ENCODE results near the gene MBP.
"Not testable (repeated sequence)": the region's sequence is repeated elsewhere in the genome, so short reads cannot be mapped to it uniquely, and the experiment has no call there.

The MBP gene

DNA sequence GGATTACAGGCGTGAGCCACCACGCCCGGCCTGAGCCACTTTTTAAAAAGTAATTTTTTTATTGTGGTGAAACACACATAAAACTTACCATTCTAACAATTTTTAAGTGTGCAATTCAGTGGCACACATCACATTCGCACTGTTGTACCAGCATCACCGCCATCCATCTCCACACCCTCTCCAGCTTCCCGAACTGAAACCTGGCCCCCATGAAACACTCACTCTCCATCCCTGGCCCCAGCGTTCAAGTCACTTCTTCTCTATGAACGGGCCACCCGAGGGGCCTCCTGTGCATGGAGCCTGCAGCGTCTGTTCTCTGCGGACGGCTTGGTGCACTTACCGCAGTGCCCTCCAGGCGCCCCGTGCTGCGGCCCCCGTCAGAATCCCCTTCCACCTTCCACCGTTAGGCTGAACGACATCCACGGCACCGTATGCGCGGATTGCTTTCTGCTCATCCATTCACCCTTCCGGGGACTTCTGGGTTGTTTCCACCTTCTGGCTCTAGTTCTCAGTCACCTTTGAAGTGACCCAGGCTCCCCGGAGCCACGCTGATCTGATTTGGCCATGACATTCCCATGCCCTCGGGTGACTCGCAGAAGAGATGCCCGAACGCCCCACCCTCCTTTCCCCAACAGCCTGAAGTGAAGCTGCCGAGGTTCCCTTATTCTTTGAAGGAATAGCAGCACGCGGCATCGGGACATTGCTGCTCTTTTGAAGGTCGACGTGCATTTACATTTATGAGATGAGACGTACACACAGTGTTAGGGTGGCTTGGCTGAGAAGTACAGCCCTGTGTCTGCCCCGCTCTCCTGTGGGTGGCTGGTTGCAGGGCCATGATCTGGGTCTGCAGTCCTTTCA is 134.4 kb downstream of the MBP start:
- no peak for DNase-seq

DNA sequence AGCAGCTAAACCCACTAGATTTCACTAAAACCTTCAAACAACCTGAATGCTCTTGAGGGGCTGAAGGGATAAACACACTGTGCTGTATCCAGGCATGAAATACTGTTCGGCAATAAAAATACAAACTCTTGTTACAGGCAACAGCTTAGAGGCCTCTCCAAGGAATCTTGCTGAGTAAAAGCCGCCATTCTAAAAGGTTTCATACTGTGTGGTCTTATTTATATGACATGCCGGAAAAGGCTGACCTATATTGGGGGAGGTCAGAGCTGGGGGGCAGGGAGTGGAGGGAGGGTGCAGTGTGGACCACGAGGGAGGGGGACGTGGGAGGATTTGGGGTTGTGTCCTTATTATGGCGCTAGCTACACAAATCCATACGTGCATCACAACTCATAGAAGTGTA is 136.2 kb downstream of the MBP start:
- DNase-seq = no peak

DNA sequence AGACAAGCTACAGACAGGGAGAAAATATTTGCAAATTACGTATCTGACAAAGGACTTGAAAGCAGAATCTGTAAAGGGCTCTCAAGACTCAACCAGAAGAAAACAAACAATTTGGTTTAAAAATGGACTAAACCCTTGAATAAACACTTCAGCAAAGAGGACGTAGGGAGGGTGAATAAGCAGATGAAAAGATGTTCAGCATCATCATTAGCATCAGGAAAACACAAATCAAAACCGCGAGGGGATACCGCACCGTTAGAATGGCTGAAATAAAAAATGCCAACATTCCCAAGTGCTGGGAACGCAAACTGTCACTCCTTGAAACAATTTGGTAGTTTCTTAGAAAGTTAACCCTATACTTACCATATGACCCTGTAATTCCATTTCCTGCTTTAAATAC is 136.7 kb downstream of the MBP start:
- DNase-seq = no peak

DNA sequence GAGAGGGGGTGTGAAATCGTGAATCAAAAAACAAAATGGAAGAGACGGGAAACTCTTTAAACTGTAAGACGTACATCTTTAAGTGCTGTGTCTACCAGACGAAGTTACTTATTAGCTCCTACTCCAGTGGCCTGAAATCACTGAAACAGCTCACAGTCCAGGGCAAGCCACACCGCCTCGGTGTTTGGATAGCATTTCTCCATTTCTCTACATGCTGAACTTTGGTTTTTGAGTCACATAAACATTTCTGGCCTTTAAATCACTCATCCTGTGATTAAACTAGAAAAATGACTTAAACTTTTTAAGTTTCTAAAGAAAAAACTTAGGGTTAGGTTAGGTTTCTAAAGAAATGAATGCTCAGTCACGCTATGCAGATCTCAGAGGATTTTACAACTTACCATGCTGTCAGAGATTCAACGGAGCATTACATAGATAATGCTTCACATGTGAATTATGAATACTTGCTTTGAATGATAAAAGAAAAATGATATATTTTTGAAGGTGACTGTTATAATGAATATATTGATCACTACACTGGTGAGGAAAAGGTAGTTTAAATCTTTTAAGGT is 138.4 kb downstream of the MBP start:
- no peak for DNase-seq

DNA sequence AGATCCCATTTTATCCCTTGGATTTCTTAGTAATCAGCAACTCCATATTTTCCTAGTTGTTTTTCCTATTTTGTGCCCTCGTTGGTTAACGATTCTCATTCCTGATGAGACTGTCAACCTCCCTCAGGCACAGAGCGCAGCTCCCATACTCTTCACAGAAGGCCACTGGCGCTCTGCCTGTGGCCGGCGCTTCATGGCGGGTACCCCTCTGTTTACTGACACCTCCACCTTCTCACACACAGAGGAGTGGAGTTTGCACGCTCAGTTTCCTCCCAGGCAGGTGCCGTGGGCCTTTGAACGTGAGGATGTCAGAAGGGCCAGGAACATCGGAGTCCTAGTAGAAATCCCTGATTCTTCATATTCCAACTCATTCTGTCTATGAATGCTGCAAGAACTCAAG is 139.0 kb downstream of the MBP start:
- no peak for DNase-seq

DNA sequence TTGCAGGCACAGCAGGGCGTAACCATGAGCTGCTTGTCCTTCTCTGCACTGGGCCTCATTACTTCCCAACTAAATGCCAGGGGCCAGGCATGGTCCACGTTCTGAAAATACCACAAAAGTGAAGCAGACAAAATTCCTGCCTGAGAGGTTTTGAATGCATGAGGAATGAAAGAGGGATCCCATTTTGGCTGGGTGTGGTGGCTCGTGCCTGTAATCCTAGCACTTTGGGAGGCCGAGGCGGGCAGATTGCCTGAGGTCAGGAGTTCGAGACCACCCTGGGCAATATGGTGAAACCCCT is 139.5 kb downstream of the MBP start:
- DNase-seq = no peak

DNA sequence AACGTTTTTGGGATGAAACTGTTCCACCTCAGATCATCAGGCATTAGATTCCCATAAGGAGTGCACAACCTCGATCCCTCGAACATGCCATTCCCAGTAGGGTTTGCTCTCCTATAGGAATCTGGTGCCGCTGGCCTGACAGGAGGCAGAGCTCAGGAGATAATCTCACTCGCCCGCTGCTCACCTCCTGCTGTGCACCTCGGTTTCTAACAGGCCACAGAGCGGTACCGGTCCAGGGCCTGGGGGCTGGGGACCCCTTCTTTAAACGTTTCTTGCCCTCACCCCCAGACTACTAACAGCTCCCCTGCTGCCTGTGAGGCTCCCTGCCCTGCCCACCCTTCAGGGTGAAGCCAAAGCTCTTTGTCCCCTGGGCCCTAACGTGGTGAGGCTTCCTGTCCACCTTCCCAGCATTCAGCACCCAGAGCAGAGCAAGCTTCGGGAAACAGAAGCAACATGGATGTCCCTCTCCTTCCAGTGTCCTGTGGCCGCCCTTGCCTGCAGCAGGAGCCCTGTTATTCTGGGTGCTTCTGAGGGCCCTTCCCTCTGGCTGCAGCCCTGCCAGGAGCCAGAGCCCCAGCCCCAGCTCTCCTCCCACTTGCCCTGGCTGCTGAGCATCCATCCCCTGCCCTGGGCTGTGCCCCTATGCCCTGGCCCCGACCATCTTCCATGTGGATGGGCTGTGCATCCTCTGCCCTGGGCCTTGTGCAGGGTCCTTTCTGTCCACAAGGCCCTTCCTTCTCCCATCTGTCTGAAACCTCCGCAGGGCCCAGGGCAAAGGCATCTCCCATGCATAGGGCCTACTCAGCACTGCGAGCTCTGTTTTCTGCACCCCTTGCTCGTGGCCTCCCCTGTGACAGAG is 140.1 kb downstream of the MBP start:
- DNase-seq = no peak

DNA sequence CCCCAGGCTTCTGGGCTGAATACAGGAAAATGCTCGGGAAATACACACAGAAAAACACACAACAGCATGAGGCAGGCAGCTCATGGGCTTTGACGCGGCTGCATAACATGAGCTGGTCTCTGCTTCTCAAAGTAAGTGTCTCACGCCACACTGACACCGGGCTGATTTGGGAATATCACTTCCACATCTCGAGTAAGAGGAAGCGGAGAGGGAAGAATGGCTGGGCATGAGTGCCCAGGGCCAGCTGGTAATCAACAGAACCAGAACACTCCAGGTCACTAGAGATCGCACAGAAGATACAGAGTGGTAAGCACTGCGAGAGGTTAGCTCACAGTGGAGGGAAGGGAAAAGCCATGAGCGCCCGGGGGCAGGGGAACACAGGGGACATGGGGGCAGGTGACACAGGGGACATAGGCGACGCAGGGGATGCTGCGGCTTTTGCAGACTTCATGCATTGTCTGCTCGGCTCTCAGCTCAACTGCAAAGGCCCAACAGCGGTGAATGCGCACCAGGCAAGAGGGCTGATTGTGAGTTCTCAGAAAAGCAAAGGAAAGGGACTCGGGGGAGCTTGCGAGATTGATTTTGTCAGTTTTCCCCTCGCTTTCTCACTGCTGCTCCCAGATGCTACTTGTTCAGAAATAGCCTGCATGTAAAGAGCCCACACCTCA is 141.4 kb downstream of the MBP start:
- DNase-seq = no peak

DNA sequence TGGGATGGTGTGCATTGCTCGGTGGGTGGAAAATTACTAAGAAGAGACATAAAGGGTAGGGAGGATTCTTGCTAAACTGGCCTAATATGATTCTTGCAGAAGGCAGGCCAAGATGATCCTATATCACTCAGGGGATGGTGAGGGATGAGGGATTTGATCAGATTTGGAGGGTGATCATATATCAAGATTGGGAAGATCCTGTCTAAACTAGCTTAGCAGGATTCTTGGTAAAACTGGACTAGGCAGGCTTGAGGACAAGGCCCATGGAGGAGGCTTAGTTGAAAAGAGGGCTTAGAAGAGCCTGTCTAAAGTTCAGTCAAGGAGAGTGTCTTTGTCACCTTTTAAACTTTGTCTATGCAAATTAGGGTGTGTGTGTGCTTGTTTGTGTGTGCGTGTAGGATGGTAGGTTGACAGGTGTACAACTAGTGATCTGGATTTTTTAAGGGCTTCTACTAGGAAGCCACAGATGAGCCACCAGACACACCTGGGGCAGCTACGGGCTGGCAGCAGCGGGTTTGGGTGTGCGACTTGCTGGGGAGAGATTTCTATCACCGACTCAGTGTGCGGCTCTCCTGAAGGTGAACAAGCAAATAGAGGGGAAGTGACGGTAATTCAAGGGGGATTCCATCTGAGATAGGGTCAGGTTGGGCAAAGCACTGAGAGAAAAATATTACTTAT is 142.1 kb downstream of the MBP start:
- DNase-seq = not testable (repeated sequence)

DNA sequence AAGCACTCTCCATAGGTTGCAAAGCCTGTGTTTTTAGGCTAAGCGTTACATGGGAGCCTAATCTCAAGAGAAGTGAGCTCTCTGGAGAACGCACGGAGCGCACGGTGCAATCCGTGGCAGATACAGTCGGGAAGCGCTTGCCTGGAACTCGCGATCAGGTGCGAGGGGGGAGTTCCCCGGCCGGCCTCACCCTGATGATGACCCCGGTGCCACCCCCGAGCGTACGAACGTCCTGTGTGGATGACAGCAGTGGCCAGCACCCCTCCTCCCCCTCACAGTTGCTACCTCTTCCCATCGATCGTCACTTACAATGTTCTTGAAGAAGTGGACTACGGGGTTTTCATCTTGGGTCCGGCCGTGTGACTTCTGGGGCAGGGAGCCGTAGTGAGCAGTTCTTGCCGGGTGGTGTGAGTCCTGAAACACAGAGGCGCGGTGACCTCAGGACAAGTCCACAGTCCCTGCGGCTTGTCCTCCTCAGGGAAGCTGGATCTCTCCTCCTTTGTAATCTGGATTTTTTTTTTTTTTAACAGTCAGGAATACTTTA is 142.9 kb downstream of the MBP start:
- DNase-seq = no peak

DNA sequence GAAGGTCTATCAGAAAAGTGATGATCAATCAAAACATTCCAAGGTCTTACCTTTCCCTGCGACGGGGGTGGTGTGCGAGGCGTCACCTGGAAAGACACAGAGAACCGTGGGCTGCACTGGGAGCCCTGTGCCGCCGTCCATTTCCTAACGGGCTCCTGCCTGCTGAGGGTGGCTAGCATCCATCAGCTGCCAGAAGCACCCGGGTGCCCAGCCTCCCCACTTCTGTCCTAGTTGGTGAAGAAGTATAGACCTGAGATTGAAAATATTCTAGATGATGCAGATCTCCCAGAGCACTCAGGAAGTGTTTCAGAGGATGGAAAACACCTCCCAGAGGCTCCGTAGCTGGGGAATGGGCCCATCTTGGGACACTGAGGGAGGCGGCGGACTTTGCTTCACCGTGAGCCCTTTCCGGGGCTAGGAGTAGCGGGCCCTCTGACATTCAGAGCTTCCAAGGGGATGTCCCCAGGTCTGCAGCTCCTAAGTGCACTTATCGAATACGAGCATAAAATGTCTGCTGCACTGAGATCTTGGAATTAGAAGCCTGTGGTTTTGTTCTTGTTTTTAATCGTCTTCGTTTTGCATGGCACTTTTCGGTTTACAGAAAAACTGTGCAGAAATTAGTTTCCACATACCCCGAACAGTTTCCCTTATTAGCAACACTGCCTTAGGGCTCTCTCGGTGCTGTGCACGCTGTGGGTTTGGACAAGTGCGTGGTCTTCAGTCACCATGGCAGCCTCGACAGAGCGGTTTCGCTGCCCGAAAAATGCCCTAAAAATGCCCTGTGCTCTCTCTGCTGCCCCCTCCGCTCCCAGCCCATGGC is 143.5 kb downstream of the MBP start:
- no peak for DNase-seq

DNA sequence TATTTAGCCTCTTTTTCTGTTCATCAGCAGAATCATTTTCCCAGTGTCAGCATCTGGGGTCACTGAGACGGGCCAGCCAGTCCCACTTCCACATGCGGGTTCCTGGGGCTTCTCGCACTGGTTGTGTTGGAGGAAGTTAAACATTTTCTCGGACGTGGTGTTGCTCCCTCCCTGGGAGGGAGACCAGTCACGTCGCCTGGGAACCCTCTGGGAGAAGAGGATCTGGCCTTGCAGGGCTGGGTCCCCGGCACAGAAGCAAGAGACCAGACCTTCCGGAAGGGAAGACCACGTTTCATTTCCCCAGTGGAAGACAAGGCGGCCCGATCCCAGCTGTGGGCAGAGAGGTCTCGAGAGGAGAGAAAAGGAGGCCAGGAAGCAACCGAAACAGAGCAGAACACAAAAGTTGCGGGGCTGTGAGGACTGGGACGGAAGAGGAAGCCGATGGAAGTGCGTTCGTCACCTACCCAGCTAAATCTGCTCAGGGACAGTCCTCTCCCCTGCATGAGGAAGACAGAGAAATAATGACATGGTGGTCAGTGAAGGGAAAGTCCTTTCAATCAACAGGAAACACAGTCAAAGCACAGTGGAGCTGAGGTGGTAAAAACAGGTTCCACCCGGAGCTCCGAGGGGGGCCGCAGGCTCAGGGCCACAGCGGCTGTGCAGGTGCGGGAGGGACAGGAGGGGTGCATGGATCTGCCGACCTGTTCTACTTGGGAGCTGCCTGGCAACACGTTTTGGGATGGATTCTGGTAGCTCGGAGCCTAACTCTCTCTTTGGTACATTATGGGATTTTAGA is 144.4 kb downstream of the MBP start:
- no peak for DNase-seq

DNA sequence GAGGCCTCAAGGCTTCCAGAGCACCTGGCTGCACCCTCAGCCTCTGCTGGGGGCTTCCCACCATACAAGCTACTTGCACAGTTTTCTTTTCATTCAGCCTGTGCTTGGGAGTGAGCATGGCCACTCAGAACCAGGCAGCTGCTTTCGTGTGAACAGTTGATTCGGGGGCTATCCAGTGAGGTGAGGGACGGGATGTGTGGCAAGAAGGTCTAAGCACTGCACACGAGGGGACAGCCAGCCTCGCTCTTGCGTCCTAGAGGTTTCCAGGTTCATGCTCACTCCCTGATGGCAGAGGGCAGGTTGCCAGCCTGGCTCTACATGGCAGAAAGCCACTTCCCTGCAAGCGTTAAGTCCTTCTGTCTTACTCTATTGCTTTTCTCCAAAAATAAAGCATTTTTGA is 146.2 kb downstream of the MBP start:
- no peak for DNase-seq

DNA sequence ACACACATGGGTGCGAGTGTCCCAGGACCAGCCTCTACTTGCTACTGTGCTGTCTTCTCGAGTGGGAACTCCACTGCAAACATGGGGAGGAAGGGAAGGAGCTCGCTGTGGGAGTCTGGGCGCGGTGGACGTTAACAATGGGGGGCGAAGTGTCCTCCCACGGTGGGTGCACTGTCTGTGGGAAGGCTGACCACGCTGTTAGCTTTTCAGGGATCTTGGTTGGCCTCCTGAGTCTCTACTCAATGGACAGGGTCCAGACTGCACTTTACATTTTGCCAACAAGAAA is 146.7 kb downstream of the MBP start:
- DNase-seq = no peak

DNA sequence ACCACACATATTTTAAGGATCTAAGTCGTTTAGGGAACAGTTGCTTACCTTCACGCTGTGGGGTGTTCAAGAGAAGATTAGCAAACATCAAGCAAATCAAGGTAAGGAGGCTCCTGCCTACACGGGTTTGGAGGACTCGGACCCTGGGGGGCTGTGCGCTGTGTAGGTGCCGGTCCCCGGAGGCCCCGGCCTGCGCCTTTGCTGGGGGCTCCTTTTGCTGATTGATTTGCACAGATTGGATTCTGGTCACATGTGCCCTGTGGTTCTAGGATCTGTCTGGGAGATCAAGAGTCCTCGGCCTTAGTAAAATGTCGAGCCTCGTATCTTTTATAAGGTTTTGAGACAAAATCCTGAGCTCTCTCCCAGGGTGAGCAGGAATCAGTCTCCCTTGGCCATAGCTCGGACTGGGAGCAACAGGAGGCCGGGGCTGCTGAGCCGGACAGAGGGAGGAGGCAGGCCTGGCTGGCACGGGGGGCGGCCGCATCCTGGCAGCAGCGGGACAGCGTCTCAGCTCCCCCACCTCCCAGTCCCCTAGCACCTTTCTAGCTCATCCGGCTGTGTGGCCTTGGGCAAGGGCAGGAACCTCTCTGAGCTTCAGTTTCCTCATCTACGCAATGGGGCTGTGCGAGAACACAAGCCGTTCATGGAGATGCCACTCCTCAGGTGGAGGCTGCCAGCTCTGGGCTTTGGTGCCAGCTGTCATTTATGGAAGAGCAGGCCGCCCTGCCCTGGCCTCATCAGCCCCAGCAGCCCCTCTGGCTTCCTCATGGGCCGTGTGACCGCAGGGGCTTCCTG is 147.2 kb downstream of the MBP start:
- no peak for DNase-seq

DNA sequence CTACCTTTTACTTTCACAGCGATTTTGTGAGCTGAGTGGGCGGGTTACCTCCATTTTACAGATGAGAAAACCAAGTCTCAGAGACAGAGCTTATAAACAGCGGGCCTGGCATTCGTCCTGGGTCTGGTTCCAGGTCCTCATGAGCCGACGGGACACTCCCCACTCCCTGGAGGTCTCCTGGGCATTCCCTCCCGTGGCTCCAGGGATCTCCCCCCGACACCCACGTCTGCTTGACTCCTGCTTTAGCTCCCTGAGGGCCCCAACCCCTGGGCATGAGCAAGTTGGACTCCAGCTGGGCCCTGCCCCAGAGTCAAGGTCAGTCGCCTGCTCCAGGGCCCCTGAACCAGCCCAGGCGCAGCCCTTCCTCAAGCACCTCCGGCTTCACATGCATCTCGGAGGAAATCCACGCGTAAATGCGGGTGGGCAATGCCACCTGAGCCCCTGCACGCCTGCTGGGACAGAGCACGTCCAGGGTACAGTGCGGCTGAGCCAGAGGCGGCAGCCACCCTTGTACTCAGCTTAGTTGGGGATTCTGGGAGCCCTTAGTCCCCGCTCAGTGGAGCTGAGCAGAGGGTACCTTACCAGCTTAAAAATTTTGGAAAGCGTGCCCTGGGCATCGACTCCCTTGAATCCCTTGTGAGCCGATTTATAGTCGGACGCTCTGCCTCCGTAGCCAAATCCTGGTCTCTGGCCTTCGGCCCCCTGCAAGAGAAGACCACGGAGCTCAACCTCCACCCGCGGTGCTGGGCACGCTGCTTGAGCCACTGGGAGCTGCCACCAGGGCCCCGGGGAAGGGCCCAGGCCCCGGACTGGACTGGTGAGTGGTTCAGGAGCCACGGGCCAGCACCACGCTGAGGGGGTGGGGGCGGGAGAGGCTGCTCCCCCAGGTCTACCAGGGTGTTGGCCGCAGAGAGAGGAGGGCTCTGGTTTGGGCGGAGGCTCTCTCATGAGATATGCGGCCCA is 148.1 kb downstream of the MBP start:
- DNase-seq = no peak

DNA sequence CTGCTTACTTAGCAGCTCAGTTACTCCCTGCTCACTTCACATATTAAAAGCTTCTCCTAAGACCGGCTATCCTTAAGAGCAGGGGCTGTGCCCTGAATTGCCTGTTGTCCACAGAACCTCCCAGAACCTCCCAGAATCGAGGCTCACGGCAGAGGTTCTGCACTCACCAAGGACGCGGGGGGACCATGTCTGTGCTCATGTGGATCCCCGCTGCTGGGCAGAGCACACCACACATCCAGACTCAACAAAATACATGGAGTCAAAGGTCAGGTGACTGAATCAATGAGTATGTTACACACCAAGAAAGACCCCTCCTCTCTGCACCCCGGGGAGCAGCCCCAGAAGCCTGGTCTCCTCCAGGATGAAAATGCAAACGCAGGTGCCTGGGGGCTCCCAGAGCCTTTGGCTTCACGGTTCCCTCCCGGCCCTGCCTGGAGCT is 149.0 kb downstream of the MBP start:
- DNase-seq = no peak

DNA sequence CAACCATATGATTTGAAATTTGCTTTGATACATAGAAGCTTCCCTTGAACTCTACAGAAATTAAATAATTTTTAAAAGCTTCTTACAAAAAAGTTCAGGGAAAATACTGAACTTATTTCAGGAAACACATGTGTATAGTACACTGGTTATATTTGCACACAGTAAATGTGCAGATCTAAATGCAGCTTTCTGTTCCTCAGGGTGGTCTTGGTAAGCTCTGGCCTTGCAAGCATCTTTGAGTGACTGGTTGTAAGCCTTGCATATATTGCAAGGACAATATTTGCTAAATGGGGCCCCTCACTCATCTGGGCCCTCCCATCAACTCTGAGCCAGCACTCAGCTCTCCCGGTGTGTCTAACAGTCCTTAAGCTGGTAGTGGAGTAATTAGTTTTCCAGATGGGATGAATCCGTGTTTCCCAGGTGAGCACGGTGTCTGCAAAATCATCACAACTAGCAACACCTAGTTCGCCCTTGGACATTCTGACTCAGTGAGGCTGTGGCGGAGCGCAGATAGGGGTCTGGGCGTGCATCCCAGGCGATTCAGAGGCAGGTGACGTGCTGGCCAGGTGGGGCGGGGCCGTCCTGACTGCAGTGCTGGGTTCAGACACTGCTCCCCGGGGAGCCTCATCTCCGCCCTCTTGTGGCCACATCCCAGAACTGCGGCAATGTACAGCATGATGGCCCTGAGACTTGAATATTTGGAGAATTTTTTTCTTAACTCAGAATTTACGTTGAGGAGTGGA is 149.6 kb downstream of the MBP start:
- DNase-seq = peak; percentile 88

Data from NCI-H146 (cell line).